Smooth muscle cell of trachea (primary cell): ENCODE results near the gene NAA30. TPM values are rescaled to one million over a fixed set of nuclear protein-coding genes. Genes with fewer than 3 reads are reported as not detected.

ENCODE experiments used
- total RNA-seq: library from RNA; depleted of rRNA; stranded (reverse); fragments of >200 nt; gene quantifications from 2 replicates; pipeline ENCODE4 v1.2.1, GENCODE V29; 2014

The NAA30 gene
- total RNA-seq: 15.1 and 15.9 TPM in 2 replicates

DNA sequence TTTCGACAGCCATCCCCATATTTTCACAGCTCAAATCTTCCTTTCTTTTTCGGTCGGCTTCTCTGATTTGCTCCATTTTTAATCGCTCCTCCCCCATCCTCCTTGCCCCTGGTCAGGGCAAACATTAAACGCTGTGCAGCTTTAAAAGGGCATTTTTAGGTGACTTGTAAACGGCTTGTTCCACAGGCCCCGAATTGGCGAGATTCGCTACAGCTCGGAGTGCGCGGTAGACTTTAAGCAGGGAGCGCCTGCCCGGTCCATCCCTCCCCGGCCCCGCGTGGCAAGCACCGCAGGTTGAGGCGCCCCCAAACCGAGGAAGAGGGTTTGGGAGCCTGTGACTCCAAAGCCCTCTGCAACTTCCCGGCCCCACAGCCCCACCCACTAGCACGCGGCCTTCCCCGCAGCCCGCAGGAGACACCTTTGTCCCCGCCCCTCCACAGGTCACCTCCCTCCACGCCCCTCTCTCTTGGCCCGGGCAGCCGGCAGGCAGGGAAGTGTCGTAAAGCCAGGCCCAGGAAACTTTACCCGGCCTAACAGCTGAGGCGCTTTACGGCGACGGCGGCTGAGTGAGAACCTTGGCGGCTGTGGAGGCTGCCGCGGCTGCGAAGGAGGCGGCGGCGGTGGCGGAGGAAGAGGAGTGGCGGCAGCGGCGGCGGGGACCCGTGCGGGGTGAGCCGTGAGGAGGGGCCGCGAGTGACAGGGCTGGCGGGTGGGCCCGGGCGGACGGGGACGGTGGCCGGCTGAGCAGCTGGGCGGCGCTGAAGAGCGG lies at the start of gene NAA30:
NAA30 (plus strand) TSS at position 550 of the 769 bp plus-strand sequence. CDS start 372 bp downstream, outside the sequence.

Other genes with a start within 250 kb of the NAA30 start
- gene EXOC5, start 121.7 kb upstream of the NAA30 start, total RNA-seq: 57.1 and 77.7 TPM in 2 replicates
- gene AP5M1, start 121.6 kb upstream of the NAA30 start, total RNA-seq: 23.7 and 31.4 TPM in 2 replicates
- gene CCDC198, start 103.3 kb downstream of the NAA30 start, total RNA-seq: not detected in 2 replicates